Sigmoid colon (tissue), 7 donors: ENCODE measurements around the gene RAB36. TPM values are rescaled to one million over a fixed set of nuclear protein-coding genes. Genes with fewer than 3 reads are reported as not detected.
A peak's percentile ranks its signal among the peaks of the same experiment; 100 is the strongest.

Experiments
- DNase-seq: peaks from one replicate; pipeline ENCODE4 v3.0.0-alpha.2; 2019
- H3K27ac ChIP-seq, 4 donors: fragments of 200-600 bp; sonication (generic); one replicate each; pipeline ENCODE4 v1.5.1; 2016 to 2019; ENCODE audit warnings: mild to moderate bottlenecking in 1 of 4
- H3K27me3 ChIP-seq, 3 donors: fragments of 200-600 bp; sonication (generic); one replicate each; pipeline ENCODE4 v1.5.1; 2019; ENCODE audit warnings: mild to moderate bottlenecking in 1 of 3
- H3K36me3 ChIP-seq, 4 donors: fragments of 200-600 bp; sonication (generic); one replicate each; pipeline ENCODE4 v1.5.1; 2016 to 2019
- H3K4me1 ChIP-seq, 4 donors: fragments of 200-600 bp; sonication (generic); one replicate each; pipeline ENCODE4 v1.5.1; 2017 to 2019
- H3K4me3 ChIP-seq, 4 donors: fragments of 200-600 bp; sonication (generic); one replicate each; pipeline ENCODE4 v1.5.1; 2017 to 2019; ENCODE audit warnings: mild to moderate bottlenecking in 2 of 4, moderate library complexity in 1 of 4
- H3K9me3 ChIP-seq, 4 donors: fragments of 200-600 bp in 3 of 4; sonication (generic) in 3 of 4; one replicate each; pipeline versions ENCODE4 v1.5.1 to v1.6.1; 2013 to 2019
- EP300 ChIP-seq, 4 donors: sonication (generic); formaldehyde crosslinking; IDR thresholded peaks; one replicate each; pipeline ENCODE4 v1.6.1; 2017; ENCODE audit warnings: antibody characterized with exemption in 4 of 4
- POLR2A ChIP-seq, 2 donors: fragments of 450-650 bp; IDR thresholded peaks; one replicate each; pipeline ENCODE4 v1.6.1; 2016; ENCODE audit warnings: antibody characterized with exemption in 2 of 2, mild to moderate bottlenecking in 2 of 2, moderate library complexity in 2 of 2
- POLR2AphosphoS5 ChIP-seq, 4 donors: sonication (generic); formaldehyde crosslinking; IDR thresholded peaks; one replicate each; pipeline ENCODE4 v1.6.1; 2017; ENCODE audit warnings: antibody characterized with exemption in 4 of 4
- WGBS, 2 donors: extraction: QIAGEN DNeasy Blood & Tissue Kit; methylation state at CpG; one replicate each; pipeline ENCODE4 v1.1.7; 2013; 5-methylcytosine and 5-hydroxymethylcytosine counted together
- intact Hi-C: fragments of 100-400 bp; cut with DNase I; formaldehyde crosslinking; loops from one replicate; pipeline ENCODE4 v1.15.1; 2023
- polyA plus RNA-seq, 3 donors: library from polyadenylated mRNA; stranded (reverse); fragments of 200-250 nt; gene quantifications; one replicate each; pipeline ENCODE4 v1.2.3, GENCODE V29; 2013
- total RNA-seq, 4 donors: library from RNA; depleted of rRNA; stranded (reverse); fragments of >200 nt; gene quantifications; one replicate each; pipeline ENCODE4 v1.1.0, GENCODE V29; 2016
- TF ChIP-seq, protein P1 (sequence below), 4 experiments: fragments of 450-650 bp in 3 of 4; fragments of 200-600 bp in 1 of 4; IDR thresholded peaks; one replicate each; pipeline ENCODE4 v1.5.1; 2016 to 2019; ENCODE audit warnings: antibody characterized with exemption in 4 of 4, mild to moderate bottlenecking in 3 of 4, moderate library complexity in 2 of 4
- donor health status: healthy with polysubstance abuse.
- donor health status: Bipolar disorder and iron deficiency.
- donor health status: healthy.

RAB36 gene
- total and polyA plus RNA-seq, 7 donors: 0.23 to 5.3 (median 2.1) TPM

DNA sequence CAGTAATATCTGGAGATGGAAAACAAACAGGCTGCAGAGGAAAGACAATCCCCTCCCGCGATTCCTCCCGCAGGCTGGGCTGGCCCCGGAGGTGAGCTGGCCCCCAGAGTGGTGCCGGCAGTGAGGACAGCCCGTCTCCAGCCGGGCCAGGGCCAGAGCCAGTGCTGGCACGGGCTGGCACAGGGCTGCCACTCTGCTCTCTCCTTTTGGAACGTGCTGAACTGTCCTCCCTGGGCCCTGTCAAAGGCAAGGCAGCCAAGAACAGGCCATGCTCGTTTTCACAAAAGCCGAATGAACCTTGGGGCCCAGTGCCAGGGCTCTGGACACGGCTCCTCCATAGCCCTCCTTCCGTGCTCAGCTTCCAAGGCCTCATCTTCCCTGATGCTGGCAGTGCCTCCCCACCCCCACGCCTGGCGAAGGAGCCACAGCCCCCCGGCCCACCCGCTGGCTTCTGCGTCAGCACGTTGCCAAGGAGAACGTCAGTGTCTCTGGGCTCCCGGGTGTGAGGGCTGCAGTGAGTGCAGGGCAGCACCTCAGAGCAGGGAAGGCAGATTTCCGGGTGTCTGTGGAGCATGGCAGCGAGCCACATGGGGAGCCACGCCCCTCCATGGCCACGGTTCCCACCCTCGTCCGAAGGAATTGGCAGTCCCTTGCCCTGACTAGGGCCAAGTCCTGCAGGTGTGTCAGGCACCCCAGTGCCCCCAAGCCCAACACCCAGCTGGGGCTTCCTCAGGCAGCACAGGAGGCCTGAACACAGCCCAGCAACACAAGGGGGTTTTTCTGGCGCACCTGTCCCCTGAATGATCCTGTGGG is 46.4 kb upstream of the RAB36 start:
- H3K9me3 ChIP-seq: no peaks in the 10 kb centered on the region
- TF ChIP-seq, protein P1, sequence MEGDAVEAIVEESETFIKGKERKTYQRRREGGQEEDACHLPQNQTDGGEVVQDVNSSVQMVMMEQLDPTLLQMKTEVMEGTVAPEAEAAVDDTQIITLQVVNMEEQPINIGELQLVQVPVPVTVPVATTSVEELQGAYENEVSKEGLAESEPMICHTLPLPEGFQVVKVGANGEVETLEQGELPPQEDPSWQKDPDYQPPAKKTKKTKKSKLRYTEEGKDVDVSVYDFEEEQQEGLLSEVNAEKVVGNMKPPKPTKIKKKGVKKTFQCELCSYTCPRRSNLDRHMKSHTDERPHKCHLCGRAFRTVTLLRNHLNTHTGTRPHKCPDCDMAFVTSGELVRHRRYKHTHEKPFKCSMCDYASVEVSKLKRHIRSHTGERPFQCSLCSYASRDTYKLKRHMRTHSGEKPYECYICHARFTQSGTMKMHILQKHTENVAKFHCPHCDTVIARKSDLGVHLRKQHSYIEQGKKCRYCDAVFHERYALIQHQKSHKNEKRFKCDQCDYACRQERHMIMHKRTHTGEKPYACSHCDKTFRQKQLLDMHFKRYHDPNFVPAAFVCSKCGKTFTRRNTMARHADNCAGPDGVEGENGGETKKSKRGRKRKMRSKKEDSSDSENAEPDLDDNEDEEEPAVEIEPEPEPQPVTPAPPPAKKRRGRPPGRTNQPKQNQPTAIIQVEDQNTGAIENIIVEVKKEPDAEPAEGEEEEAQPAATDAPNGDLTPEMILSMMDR (IDR thresholded peaks at IDR 0.05): no peak
- TF ChIP-seq POLR2AphosphoS5 (IDR thresholded peaks at IDR 0.05): peak in 1 of 4 donors; percentile 48
- peaks cover 0 to 15% (median 0%) of the 10 kb centered on the region in 4 donors for H3K36me3 ChIP-seq
- intact Hi-C loops: loop anchor here (2.0 kb wide), 1 partner anchor 28 kb away; the partner anchor contains the start of gene GNAZ
- DNase-seq: peak; percentile 87
- no peaks in the 10 kb centered on the region for H3K27me3 ChIP-seq
- peaks cover 0 to 26% (median 22%) of the 10 kb centered on the region in 4 donors for H3K4me1 ChIP-seq
- H3K27ac ChIP-seq: peak overlapping the region; percentile 73 to 87 (median 79)
- WGBS, 2 donors: 27 to 69% methylated on average over 28 of the region's 28 CpGs
- H3K4me3 ChIP-seq: peak overlapping the region in 1 of 4 donors; percentile 2

DNA sequence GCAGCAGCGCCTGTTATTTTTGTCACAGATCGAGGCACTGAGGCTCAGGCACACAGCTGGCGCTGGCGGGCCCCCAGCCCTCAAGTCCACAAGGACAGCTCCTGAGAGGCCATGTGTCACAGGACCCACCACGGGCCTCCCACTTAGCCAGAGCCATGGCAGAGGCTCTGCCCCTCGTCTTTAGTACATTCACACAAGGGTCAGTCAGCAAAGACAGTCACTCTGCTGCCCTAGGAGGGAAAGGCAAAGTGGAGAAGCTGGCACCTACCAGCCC is 45.8 kb upstream of the RAB36 start:
- peak overlapping the region; percentile 73 to 87 (median 79) for H3K27ac ChIP-seq
- H3K4me1 ChIP-seq: peaks cover 0 to 26% (median 22%) of the 10 kb centered on the region in 4 donors
- H3K36me3 ChIP-seq: peaks cover 0 to 15% (median 0%) of the 10 kb centered on the region in 4 donors
- H3K4me3 ChIP-seq: no peak overlapping the region
- no peaks in the 10 kb centered on the region for H3K9me3 ChIP-seq
- intact Hi-C loops: loop anchor here (2.0 kb wide), 1 partner anchor 29 kb away; the partner anchor contains the start of gene GNAZ
- TF ChIP-seq, protein P1 (IDR thresholded peaks at IDR 0.05): no peak
- TF ChIP-seq POLR2AphosphoS5 (IDR thresholded peaks at IDR 0.05) (no peak), EP300 (IDR thresholded peaks at IDR 0.05) (no peak), POLR2A (IDR thresholded peaks at IDR 0.05) (no peak)
- WGBS, 2 donors: 85 to 86% methylated on average over 6 of the region's 6 CpGs
- no peaks in the 10 kb centered on the region for H3K27me3 ChIP-seq
- DNase-seq: no peak

DNA sequence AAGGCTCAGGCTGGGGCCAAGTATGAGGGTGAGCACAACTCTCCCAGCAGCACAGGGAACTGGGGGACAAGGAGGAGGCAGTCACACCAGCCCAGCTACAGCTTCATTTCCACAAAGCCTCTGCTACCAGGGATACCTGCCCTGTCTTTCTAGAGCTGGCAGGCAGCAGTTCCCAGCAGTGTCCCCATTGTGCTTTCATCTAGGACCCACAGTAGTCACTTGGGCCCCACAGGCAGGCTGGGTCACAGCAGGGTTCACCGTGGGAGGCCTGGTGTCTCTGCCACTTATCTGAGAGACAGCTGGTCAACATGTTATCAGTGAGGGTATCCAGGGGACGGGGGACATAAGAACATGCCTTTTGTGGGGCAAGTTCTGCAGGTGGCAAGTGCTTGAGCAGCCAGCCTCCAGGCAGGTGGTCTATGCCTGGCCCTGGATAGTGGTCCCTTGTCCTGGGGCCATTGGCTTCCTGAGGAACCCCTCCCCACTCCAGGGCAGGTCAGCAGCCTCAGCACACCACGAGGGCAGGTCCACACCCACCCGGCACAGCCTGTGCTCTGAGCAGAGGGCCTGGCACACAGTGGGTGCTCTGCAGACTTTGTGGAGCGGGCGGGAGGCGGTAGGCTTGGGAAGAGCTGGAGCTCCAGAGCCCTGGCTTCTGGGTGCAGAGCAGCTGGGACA is 45.0 kb upstream of the RAB36 start:
- 84 to 87% methylated on average over 7 of the region's 7 CpGs for WGBS, 2 donors
- H3K9me3 ChIP-seq: no peaks in the 10 kb centered on the region
- intact Hi-C loops: no loop called here
- TF ChIP-seq, protein P1 (IDR thresholded peaks at IDR 0.05): no peak
- no peak for TF ChIP-seq POLR2A (IDR thresholded peaks at IDR 0.05)
- TF ChIP-seq EP300 (IDR thresholded peaks at IDR 0.05): no peak
- no peak for TF ChIP-seq POLR2AphosphoS5 (IDR thresholded peaks at IDR 0.05)
- peaks cover 0 to 13% (median 0%) of the 10 kb centered on the region in 4 donors for H3K36me3 ChIP-seq
- H3K27me3 ChIP-seq: no peaks in the 10 kb centered on the region
- peaks cover 0 to 26% (median 22%) of the 10 kb centered on the region in 4 donors for H3K4me1 ChIP-seq
- H3K4me3 ChIP-seq: no peak overlapping the region
- DNase-seq: no peak
- H3K27ac ChIP-seq: peak overlapping the region; percentile 73 to 87 (median 79)

DNA sequence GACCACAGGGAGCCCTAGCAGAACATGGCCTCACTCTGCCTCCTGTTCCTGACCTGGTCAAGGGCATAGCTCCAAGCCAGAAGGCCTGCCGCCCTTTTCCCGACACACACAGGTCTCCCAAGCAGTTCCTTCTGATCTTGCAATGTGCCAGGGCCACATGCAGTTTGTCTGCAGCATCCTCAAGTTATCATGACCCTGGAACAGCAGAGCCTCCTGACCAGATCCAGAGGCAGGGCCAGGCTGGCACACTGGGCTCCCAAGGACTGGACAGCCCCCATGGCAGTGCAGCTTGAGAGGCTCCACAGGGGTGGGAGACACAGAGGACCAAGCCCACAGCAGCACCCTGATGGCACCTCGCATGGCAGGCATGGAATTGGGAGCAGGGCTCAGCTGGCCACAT is 43.8 kb upstream of the RAB36 start:
- peaks cover 0 to 26% (median 22%) of the 10 kb centered on the region in 4 donors for H3K4me1 ChIP-seq

More for the DNA sequence above, 43.8 kb upstream of the RAB36 start:
- intact Hi-C loops: no loop called here
- no peak for TF ChIP-seq POLR2A (IDR thresholded peaks at IDR 0.05)
- TF ChIP-seq, protein P1 (IDR thresholded peaks at IDR 0.05): no peak
- no peak for DNase-seq
- Histone ChIP-seq H3K27ac (no peak overlapping the region), H3K9me3 (no peaks in the 10 kb centered on the region), H3K4me3 (no peak overlapping the region), H3K36me3 (peaks cover 0 to under 1% (median 0%) of the 10 kb centered on the region in 4 donors), H3K27me3 (no peaks in the 10 kb centered on the region)
- WGBS, 2 donors: 93 to 96% methylated on average over 3 of the region's 3 CpGs
